Activated naive CD4-positive, alpha-beta T cell (primary cell): ENCODE results near the gene COL5A2.

ENCODE experiments used
- DNase-seq, 4 experiments: peaks; one replicate each; lab custom pipeline; 2025; lab: John Stamatoyannopoulos, UW

The COL5A2 gene

DNA sequence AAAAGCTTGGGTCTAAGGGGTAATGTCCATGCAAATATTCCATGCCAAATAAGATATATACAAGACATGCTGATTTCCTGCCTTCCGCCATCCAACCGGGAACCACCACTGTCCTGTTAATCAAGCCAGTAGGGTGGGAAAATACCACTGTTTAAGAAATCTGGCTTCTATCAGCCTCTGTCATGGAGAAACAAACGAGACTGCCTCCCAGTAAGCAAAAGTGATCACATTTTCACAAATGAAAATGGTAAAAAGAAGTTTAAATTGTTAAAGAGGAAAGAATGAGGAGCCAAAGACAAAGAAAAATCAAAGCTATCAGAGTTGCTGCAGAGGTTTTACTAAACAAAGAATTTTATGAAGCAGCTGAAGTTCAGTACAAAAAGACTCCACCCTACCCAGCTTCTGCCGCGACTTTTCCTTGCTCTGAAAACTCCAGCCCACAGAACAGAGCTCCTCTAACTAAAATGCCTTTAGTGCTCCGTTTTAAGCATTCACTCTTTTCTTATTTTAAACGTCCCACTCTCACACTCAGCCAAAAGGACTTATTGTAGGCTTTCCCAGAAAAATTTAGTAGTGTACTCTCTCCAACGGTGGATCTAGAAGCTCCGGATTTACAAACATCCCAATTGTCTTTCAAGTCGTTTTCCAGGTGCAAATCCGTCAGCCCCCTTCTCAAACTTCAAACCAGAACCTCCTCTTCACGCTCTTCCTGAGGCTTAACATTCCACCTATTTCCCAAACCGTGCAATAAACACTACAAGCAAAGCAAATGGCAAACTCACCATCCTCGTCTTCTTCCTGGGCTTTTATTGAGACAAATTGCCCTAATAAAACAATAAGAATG, 613 bp downstream of the COL5A2 start:
- no peak for DNase-seq

DNA sequence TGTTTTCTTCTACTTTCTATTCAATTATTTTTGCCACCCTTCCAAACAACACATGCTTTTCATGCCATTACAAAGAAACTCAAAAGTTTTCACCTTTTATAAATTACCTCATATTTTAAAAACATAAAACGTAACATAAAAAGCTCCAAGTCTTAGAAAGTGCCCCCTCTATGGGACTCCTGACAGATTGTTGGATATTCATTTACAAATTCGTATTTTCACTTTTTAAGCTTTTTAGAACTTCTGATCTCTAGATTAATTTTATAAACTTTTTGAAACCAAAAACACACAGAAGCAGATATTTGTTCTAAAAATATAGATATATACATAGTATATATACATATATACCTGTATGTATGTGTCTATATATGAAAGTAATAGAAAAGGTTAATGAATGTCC, 1.5 kb downstream of the COL5A2 start:
- no peak for DNase-seq

DNA sequence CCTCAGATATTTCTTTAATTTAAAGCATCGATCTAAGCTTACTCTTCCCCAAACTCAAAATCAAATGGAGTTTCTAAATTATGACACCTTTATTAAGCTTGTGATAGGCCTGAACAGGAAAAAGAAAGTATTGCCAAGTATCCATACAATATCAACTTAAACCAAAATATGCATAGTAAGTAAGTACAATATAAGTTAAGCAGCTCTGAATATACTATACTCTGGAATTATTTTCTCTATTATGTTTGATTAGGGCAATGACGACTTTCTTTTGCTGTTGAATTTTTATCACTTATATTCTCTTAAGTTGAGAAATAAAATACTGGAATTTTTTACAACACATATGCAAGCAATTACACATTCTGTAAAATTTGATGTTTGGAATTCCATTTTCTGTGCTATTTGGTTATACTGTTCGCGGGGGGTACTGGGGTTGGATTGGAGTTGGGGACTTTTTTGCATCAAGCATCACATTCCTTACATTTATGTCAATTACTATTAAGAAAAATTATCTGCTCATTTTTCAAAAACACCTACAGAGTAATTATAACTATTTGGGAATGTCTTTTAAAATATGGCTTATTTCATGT, 2.2 kb downstream of the COL5A2 start:
- no peak for DNase-seq

DNA sequence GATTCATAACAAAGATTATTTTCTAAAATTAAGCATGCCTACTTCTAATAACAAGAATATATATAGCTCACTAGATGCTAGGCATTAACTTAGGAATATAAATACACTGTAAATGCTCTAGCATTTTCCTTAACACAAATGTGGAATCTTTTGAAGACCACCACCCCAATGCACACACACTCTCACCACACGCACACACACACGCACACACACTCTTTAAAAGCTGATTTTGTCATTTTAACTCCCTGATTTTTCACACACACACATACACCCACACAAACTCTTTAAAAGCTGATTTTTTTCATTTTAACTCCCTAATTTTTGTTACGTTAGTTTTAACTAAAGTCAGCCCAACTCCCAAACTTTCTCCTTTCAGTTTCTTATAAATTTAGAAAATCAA, 3.0 kb downstream of the COL5A2 start:
- DNase-seq: no peak

DNA sequence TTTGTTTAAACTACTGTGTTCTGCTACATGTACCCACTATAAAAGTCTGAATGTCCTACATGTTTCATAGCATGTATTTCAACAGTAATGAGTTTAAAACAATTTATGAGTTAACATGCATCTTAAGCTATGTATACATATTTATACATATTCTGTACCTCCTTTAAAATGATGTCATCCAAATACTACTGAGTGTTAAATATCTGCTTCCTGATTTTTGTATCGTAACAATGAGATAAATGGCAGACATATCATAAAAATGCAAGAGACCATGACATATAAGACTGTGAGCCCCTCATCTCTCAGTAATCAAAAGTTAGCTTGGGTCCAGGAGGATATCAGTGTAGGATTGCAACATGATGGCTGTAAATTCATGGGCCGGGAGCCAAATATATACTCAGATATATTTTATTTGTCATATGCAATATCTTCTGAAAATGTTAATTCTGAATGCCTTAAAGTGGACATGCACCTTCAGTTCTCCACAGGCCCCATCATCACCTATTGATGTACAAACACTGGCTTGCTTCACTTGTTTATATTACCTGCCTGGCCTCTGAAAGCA, 3.6 kb downstream of the COL5A2 start:
- no peak for DNase-seq

DNA sequence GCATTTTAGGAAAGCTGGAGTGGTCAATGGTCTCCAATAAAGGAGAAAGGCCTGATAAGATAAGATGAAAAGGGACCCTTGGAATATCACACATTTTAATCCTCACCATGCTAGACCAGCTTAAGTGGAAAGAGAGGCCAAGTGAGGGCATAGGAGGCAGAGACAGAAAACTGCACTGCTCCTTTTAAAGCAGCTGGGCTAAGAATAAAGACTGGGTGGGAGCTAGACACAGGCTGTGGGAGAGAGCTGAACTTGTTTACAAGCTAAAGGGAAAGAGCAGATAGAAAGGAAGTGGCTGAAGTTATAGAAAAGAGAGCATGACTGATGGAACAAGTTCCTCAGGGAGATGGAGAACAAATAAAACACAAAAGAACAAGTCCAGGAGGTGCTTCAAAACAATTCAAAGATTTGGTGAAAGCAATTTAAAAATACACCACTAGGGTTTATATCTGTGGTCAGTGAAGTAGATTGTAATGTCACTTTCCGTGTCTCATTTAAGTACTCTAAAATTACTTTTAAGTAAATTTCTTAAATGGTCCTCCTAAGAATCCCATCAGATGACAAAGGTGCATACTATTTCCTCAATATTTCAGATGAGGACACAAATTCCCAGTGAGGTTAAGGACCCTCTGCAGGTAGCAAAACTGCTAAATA, 7.5 kb downstream of the COL5A2 start:
- DNase-seq: no peak

DNA sequence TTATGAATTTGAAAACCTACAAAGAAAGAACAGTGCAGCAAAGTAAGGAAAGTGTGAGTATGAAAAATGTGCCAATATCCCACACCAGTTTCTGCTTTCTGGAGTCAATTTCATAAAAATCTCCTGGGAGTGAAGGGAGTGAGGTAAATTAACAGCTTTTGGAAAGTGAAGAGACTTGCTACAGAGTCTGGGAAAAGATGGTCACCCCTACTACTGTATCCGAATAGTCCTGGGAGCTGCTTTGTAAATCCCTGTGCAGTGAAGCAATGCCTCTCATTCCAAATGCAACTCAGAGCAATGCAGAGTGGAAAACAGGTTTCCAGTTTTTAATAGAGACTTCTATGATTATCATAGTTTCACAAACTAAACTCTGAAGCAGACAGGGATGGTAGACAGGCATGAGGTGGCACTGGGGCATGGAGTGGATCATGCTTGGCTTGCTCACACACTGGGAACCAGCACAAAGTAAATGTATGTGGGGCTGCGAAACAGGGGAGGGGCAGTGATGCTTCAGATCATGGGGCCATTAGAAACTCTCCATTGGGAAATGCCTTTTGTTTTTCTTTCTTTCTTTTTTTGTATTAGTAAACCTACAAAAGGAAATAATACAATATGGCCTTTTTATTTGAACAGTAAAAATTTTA, 10.6 kb downstream of the COL5A2 start:
- DNase-seq: no peak

DNA sequence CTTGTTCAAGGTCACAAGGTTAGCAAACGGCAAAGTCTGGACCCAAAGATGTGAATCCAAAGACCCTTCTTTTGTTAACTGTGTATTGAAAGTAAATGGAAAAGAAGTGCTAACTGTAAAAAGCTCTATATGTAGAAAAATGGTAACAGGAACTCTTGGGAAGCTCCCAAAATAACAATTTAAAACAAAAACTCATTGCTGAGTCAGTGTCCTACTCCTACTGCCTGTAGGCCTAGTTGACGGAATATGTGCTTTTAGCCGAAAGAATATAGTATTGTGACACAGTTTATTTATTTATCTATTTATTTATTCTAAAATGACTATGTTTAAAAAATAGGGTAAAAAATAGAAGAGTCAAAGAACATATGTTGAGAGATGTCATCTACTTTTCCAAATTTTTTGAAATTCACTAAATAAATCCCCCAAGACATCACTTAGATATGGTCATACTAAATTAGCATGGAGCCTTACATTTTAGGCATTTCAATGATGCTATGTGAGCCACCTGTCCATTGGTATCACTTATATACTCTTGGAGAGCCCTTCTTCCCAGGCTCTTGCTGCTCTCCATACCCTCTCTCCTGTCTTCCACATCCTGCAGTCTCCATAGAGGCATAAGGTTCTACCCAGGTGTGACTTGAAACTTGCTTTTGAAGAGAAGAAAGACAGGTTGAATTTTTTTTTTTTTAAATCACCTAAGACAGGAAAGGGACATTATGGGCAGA, 13.7 kb downstream of the COL5A2 start:
- no peak for DNase-seq

DNA sequence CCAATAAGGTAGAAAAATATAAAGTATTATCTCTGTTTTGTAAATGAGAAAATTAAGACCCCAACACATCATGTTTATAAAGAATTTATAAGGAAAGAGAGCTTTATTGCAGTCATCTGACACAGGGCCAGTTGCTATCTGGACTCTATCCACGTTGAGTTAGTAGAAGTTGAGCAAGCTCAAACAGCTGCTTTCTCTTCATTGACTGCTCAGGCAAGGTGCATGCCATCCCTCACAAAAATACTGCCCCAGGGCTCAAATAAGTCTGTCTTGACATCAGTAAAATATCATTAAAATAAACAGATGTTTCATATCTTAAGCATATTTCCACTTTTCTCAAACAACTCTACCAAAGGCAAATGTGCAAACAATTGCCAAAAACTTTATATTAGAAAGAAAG, 14.8 kb downstream of the COL5A2 start:
- no peak for DNase-seq

DNA sequence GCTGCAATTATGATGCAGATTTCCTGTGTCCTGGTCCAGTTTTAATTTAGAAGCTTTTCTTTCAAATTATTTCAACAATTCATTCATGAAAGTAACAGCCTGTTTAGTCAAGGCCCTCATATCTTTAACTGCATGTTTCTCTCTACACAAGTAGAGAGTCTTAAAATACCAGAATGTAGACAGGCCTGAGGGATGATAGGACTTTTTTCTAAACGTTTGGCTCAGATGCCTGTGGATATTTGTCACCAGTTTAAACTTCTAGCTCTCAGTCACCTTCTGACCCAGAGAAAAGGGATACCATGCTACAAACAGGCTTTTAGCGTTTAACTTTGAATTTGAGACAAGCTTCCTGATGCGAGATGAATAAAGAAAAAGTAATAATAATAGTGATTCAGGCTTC, 15.7 kb downstream of the COL5A2 start:
- DNase-seq: no peak

DNA sequence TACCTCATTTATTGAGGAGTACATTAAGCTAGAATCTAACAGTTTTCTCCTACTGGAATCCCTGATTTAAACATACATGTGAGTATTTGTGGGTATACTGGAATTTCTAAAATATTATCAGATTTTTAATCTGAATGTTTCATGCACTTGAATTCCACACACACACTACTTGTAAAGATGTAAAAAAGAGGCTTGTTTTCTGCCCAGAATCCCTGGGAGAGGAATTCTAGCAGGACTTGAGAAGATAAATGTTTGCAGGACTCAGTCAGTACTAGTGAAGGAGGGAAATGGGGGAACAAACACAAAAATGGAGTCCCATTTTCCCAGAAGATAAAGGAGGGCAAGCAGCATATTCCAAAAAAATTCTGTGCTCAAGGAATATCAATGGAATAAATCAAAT, 17.0 kb downstream of the COL5A2 start:
- no peak for DNase-seq

DNA sequence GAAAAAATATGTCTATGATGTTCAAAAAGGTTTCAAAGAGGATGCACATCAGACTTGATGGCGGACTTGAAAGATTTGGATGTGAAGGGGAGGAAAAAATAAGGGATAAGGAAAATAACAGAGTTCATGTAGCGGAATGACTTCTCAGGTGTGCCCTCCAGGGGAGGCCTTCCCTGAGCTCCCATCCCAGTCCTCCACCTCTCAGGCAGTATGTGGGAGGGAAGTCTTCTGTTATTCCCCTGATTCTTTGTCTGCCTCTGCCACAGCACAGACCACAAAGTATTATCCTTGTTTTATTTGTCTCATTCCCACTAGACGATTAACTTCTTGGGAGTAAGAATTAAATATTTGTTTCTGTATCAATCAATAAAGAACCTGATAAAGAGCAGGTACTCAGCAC, 17.7 kb downstream of the COL5A2 start:
- no peak for DNase-seq

DNA sequence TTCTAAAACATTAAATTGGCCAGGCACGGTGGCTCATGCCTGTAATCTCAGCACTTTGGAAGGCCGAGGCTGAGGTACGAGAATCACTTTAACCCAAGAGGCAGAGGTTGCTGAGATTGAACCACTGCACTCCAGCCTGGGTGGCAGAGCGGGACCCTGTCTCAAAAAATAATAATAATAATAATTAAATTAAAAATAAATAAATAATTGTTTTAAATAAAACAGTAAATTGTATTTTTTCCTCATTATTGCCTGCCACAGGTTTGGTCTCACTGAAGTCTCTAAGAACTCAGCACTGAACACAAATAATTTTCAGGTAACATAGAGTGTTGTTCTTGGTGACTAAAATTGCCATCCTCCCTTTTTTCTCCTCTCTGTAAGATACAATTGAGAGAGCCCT, 19.8 kb downstream of the COL5A2 start:
- DNase-seq: no peak

DNA sequence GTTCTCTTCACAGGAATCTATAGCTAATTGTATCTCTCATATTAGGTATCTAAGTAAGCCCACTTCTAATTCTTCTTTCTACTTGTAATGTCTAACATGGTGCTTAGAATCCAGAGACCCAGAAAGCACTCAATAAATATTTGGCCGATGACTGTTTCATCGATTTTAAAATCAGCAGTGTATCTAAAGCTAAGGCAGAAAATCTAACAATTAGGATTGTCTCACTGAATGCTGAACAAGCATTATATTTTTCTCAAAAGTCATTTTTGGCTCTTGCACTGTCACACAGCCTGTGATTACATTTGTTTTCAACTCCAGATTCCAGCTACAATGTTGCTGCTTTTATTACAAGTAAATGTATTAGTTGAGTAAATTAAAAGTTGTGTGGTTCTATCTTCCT, 20.3 kb downstream of the COL5A2 start:
- no peak for DNase-seq

DNA sequence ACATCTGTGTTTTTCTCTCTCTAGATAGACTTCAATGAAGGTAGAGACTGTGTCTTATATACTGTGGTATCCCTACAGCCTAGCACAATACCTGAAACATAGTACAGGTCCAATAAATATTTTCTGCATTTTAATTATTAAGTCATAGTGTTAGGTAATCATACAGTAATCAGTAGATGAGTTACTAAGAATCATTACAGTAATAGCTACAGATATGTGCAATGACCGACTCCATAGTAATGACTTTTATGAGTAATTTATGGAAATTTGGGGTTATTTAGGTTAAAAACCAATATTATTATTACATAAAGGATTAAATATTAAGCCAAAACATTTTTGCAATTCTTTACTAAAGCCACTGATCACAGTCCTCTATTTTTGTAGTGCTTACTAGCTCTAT, 21.6 kb downstream of the COL5A2 start:
- no peak for DNase-seq

DNA sequence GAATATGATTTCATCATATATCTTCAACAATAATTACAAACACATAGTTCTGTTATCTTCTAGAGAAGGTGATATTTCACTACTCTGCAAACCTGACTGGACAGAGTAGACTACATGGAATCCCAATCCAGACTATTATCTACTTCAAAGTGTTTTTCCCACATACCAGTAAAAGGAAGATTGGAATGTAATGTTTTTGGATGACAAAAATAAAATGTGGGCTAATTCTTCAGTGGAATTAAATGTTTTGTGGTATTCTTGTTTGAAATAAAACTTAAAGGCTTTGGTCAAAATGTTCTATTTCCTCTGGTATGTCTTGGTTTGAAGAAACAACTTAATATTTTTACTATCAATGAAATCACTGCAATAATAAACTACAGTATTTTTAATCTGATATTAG, 22.1 kb downstream of the COL5A2 start:
- no peak for DNase-seq

DNA sequence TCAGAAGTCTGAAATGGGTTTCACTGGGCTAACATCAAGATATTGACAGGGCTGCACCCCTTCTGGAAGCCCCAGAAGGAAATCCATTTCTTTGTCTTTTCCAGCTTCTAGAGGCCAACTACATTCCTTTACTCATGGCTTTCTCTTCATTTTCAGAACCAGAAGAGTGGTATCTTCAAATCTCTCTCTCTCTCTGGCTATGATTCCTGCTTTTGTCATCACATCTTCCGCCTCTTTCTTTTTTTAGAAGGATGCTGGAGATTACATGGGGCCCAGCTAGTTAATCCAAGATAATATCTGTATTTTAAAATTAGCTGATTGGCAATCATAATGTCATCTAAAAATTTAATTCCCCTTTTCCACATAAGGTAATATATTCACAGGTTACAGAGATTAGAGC, 23.8 kb downstream of the COL5A2 start:
- no peak for DNase-seq

DNA sequence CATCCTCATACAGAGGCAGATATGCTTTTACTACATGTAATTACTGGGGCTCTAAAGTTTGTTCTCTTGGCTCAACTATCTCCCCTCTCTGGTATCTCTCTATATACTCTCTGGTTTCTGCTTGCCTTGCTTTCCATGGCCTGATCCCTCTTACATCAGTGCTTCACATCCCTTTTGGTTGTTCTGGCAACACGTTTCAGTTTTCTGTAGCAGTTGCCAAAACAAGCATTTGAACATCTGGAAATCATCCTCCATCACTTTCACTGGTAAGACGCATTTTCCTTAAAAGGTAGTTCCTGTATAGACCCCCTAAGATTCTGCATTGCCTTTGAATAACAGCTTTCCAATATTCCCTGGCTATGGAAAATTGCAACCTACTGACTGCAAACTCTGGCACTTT, 25.9 kb downstream of the COL5A2 start:
- no peak for DNase-seq

DNA sequence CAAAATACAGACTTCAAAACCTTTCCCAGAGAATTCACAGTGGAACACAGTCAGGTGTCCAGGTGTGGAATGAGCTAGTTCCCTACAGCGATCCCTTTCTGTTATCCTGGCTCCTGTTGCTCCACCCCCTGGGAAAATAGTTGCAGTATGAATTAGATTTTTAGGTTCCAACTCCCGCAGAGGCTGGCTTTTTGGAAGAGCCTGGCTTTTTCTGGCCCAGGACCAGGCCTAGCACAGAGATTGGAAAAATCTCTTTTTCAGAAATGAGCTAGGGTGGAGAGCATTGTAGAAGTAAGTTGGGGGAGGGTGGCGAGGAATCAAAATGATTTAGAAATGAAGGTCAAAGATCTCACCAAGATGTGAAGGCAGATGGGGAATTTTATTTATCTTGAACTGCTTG, 27.1 kb downstream of the COL5A2 start:
- DNase-seq: no peak

DNA sequence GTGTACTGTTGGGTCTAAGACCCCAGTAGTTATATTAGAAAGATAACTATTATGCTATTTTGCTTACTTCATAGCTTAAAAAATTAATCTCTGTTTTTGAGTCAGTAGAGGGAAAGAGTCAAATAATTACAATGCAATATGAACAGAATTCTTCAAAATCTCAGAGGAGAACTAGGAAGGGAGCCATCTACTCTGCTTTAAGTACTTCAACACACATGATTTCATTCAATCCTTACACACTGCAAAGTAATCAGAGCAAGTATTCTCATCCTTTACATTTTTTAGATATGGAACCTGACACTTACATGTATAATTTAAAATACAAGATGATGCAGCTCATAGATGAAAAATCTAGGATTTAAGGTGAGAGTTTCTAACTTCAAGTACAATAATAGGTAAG, 27.7 kb downstream of the COL5A2 start:
- no peak for DNase-seq

DNA sequence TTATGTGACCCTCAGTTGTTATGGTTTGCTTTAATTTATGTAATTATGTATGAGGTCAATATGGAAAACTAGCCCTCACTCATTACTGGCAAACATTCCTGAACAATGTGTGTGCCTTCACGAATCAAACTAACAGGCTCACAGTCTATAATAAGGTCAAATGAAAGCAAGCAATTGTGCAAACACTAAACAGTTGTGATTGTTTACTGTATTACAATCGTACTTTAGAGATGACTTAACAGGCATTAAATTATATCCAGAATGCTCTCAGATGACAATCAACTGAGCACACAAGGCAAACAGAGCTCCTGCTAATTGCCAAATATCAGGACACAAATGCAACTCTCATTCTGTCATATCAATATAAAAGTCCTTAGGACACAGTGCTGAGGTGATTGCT, 29.5 kb downstream of the COL5A2 start:
- no peak for DNase-seq

DNA sequence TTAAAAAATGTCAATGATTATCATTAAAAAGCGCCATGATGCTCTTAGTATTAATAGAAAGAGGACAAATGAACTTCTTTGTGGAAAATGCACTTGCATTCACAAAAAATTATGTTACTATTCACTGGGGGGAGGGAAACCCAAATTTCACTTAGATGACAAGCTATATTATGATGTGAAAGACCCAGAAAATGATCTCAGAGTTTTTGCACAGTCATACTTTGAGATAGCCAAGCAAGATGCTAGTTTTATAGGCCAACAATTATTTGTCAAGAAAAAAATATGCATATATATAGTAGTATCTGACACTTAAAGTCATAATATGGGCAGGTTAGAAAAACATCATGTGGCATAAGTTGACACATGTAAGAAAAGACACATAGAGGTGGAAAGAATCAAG, 31.6 kb downstream of the COL5A2 start:
- DNase-seq: no peak
